Measurements from ENCODE around the gene TMED1.

- no peak for TF ChIP-seq CTCF (conservative IDR thresholded peaks at IDR 0.05 in 1 of 2, IDR thresholded peaks at IDR 0.05 in 1 of 2; ENCODE audit: low read depth in 1 of 2, low read length in 2 of 2)
- TF ChIP-seq EZH2 (IDR thresholded peaks at IDR 0.05; ENCODE audit: low read length, missing control alignments): no peak
Observed at GRCh38 chr19:10846500-10847202, 10.6 kb upstream of the TMED1 start.
